ENCODE results near the gene NACC2. TPM values are rescaled to one million over a fixed set of nuclear protein-coding genes. Genes with fewer than 3 reads are reported as not detected.

The NACC2 gene
- total RNA-seq, 1 experiment from 2014 or later = 22.0 TPM

- CTCF ChIA-PET = no interaction called here
- intact Hi-C loops (cut with micrococcal nuclease; ENCODE audit: unreplicated experiment) = no loop called here
- Histone ChIP-seq H3K4me1 (no peaks in the 10 kb centered on the region), H3K36me3 (ENCODE audit: control insufficient read depth, insufficient read depth, low read length) (no peaks in the 10 kb centered on the region), H3K9me3 (no peaks in the 10 kb centered on the region), H3K27me3 (replicated peaks; ENCODE audit: control insufficient read depth, insufficient read depth, low read length) (no peaks in the 10 kb centered on the region), H3K4me3 (ENCODE audit: low read depth, low read length) (no peak overlapping the region)
- Mint-ChIP-seq H3K9me3 (ENCODE audit: unreplicated experiment) (no peaks in the 10 kb centered on the region), H3K27ac (ENCODE audit: unreplicated experiment) (no peak overlapping the region), H3K27me3 (ENCODE audit: insufficient read depth, unreplicated experiment) (no peaks in the 10 kb centered on the region), H3K36me3 (ENCODE audit: insufficient read depth, unreplicated experiment) (peaks cover 7% of the 10 kb centered on the region), H3K4me1 (ENCODE audit: low read depth, unreplicated experiment) (no peaks in the 10 kb centered on the region), H3K4me3 (ENCODE audit: unreplicated experiment) (no peak overlapping the region)
- DNase-seq = no peak
- POLR2A ChIA-PET = no interaction called here
- TF ChIP-seq, protein P1, sequence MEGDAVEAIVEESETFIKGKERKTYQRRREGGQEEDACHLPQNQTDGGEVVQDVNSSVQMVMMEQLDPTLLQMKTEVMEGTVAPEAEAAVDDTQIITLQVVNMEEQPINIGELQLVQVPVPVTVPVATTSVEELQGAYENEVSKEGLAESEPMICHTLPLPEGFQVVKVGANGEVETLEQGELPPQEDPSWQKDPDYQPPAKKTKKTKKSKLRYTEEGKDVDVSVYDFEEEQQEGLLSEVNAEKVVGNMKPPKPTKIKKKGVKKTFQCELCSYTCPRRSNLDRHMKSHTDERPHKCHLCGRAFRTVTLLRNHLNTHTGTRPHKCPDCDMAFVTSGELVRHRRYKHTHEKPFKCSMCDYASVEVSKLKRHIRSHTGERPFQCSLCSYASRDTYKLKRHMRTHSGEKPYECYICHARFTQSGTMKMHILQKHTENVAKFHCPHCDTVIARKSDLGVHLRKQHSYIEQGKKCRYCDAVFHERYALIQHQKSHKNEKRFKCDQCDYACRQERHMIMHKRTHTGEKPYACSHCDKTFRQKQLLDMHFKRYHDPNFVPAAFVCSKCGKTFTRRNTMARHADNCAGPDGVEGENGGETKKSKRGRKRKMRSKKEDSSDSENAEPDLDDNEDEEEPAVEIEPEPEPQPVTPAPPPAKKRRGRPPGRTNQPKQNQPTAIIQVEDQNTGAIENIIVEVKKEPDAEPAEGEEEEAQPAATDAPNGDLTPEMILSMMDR (IDR thresholded peaks at IDR 0.05; ENCODE audit: insufficient read depth in 1 of 2, low read depth in 1 of 2, low read length in 1 of 2, severe bottlenecking in 1 of 2, unreplicated experiment in 1 of 2) = no peak
- BruUV-seq (replicated peaks) = no TSS peak
These were observed 73.0 kb downstream of the NACC2 start for GRCh38 chr9:136021872-136022681.

GRCh38 chr9:136021171-136021871, 73.8 kb downstream of the NACC2 start:
- CTCF ChIA-PET = no interaction called here
- H3K9me3 Mint-ChIP-seq (ENCODE audit: unreplicated experiment) = no peaks in the 10 kb centered on the region
- no peaks in the 10 kb centered on the region for H3K27me3 Mint-ChIP-seq (ENCODE audit: insufficient read depth, unreplicated experiment)
- H3K9me3 ChIP-seq = no peaks in the 10 kb centered on the region
- H3K4me3 ChIP-seq (ENCODE audit: low read depth, low read length) = no peak overlapping the region
- intact Hi-C loops (cut with micrococcal nuclease; ENCODE audit: unreplicated experiment) = no loop called here
- H3K27me3 ChIP-seq (replicated peaks; ENCODE audit: control insufficient read depth, insufficient read depth, low read length) = no peaks in the 10 kb centered on the region
- H3K4me3 Mint-ChIP-seq (ENCODE audit: unreplicated experiment) = no peak overlapping the region
- H3K36me3 ChIP-seq (ENCODE audit: control insufficient read depth, insufficient read depth, low read length) = no peaks in the 10 kb centered on the region
- DNase-seq = no peak
- H3K4me1 ChIP-seq = no peaks in the 10 kb centered on the region
- BruUV-seq (replicated peaks) = no TSS peak
- POLR2A ChIA-PET = no interaction called here
- H3K36me3 Mint-ChIP-seq (ENCODE audit: insufficient read depth, unreplicated experiment) = peaks cover 7% of the 10 kb centered on the region
- H3K4me1 Mint-ChIP-seq (ENCODE audit: low read depth, unreplicated experiment) = no peaks in the 10 kb centered on the region
- H3K27ac Mint-ChIP-seq (ENCODE audit: unreplicated experiment) = no peak overlapping the region
- TF ChIP-seq, protein P1 (IDR thresholded peaks at IDR 0.05; ENCODE audit: insufficient read depth in 1 of 2, low read depth in 1 of 2, low read length in 1 of 2, severe bottlenecking in 1 of 2, unreplicated experiment in 1 of 2) = no peak

GRCh38 chr9:136020671-136021070, 74.4 kb downstream of the NACC2 start:
- TF ChIP-seq, protein P1 (IDR thresholded peaks at IDR 0.05; ENCODE audit: insufficient read depth in 1 of 2, low read depth in 1 of 2, low read length in 1 of 2, severe bottlenecking in 1 of 2, unreplicated experiment in 1 of 2) = no peak
- ChIA-PET POLR2A (no interaction called here), CTCF (no interaction called here)
- no peaks in the 10 kb centered on the region for H3K9me3 Mint-ChIP-seq (ENCODE audit: unreplicated experiment)
- no peaks in the 10 kb centered on the region for H3K4me1 Mint-ChIP-seq (ENCODE audit: low read depth, unreplicated experiment)
- Histone ChIP-seq H3K4me1 (peaks cover 5% of the 10 kb centered on the region), H3K4me3 (ENCODE audit: low read depth, low read length) (no peak overlapping the region), H3K9me3 (no peaks in the 10 kb centered on the region), H3K27me3 (replicated peaks; ENCODE audit: control insufficient read depth, insufficient read depth, low read length) (no peaks in the 10 kb centered on the region), H3K36me3 (ENCODE audit: control insufficient read depth, insufficient read depth, low read length) (no peaks in the 10 kb centered on the region)
- no peaks in the 10 kb centered on the region for H3K27me3 Mint-ChIP-seq (ENCODE audit: insufficient read depth, unreplicated experiment)
- no peak overlapping the region for H3K27ac Mint-ChIP-seq (ENCODE audit: unreplicated experiment)
- no peak overlapping the region for H3K4me3 Mint-ChIP-seq (ENCODE audit: unreplicated experiment)
- BruUV-seq (replicated peaks) = no TSS peak
- peaks cover 7% of the 10 kb centered on the region for H3K36me3 Mint-ChIP-seq (ENCODE audit: insufficient read depth, unreplicated experiment)
- intact Hi-C loops (cut with micrococcal nuclease; ENCODE audit: unreplicated experiment) = no loop called here
- no peak for DNase-seq

All from Caco-2 (cell line).